GM12878 (cell line): Measurements from ENCODE around the gene GALNTL6. TPM values are rescaled to one million over a fixed set of nuclear protein-coding genes. Genes with fewer than 3 reads are reported as not detected.

Source experiments
- BCL11A ChIP-seq: IDR thresholded peaks from 2 replicates; pipeline ENCODE4 v1.6.1; 2011; ENCODE audit warnings: low read depth, low read length
- BHLHE40 ChIP-seq, 2 experiments: fragments of 450-650 bp in 1 of 2; IDR thresholded peaks; 2 replicates each; pipeline ENCODE4 v1.6.1; 2011 to 2017; ENCODE audit warnings: low read depth in 2 of 2, borderline replicate concordance in 1 of 2, improper control_type of control experiment in 1 of 2, low read length in 1 of 2, mild to moderate bottlenecking in 1 of 2
- BMI1 ChIP-seq: fragments of 450-650 bp; IDR thresholded peaks from 2 replicates; pipeline ENCODE4 v1.6.1; 2016; ENCODE audit warnings: mild to moderate bottlenecking, moderate library complexity, borderline replicate concordance
- ESRRA ChIP-seq: IDR thresholded peaks from 2 replicates; pipeline ENCODE4 v1.6.1; 2012; ENCODE audit warnings: mild to moderate bottlenecking, low read length, improper control_type of control experiment
- RAD21 ChIP-seq: IDR thresholded peaks from 2 replicates; pipeline ENCODE4 v1.6.1; 2011; ENCODE audit warnings: mild to moderate bottlenecking, low read depth, low read length, moderate library complexity; ENCODE audit not compliant: insufficient read depth
- RUNX3 ChIP-seq: IDR thresholded peaks from 2 replicates; pipeline ENCODE4 v1.6.1; 2012; ENCODE audit warnings: low read length, inconsistent platforms
- SREBF2 ChIP-seq: IDR thresholded peaks from 2 replicates; pipeline ENCODE4 v1.6.1; 2012; ENCODE audit warnings: mild to moderate bottlenecking, low read length
- YY1 ChIP-seq: IDR thresholded peaks from 2 replicates; pipeline ENCODE4 v1.6.1; 2011; ENCODE audit warnings: low read depth, mild to moderate bottlenecking, low read length
- ZNF384 ChIP-seq: IDR thresholded peaks from 2 replicates; pipeline ENCODE4 v1.6.1; 2012; ENCODE audit warnings: low read depth, mild to moderate bottlenecking, low read length, improper control_type of control experiment, borderline replicate concordance
- polyA plus RNA-seq, 11 experiments: library from polyadenylated mRNA; depleted of rRNA in 4 of 11; unstranded in 6 of 11; stranded (reverse) in 5 of 11; fragments of >200 nt; fragmentation: Nextera tagmentation in 4 of 11; fragmentation: Illumina TruSeq in 1 of 11; extraction: Ambion mirVana in 4 of 11; extraction: Trizol in 1 of 11; gene quantifications; 1 replicate in 1 of 11; 2 replicates in 10 of 11; pipeline versions ENCODE4 v1.2.1 to v1.2.3, GENCODE V29; 2011 to 2016; ENCODE audit warnings: inconsistent platforms in 2 of 11, missing spikeins in 2 of 11, low read depth in 1 of 11
- total RNA-seq, 4 experiments: library from RNA; depleted of rRNA in 3 of 4; stranded (reverse); fragments of >200 nt in 3 of 4; fragmentation: Illumina TruSeq in 1 of 4; extraction: Trizol in 1 of 4; gene quantifications; 2 replicates each; pipeline versions ENCODE4 v1.2.1 to v1.2.3, GENCODE V29; 2013 to 2021
- TF ChIP-seq, protein P1 (sequence below): IDR thresholded peaks from 2 replicates; pipeline ENCODE4 v1.6.1; 2012; ENCODE audit warnings: low read length, inconsistent platforms
- TF ChIP-seq, protein P2 (sequence below): IDR thresholded peaks from 2 replicates; pipeline ENCODE4 v1.6.1; 2012; ENCODE audit warnings: mild to moderate bottlenecking, low read depth, low read length
- TF ChIP-seq, protein P3 (sequence below): fragments of 450-650 bp; IDR thresholded peaks from 2 replicates; pipeline ENCODE4 v1.6.1; 2016; ENCODE audit warnings: mild to moderate bottlenecking, moderate library complexity, borderline replicate concordance
- TF ChIP-seq, protein P4 (sequence below): IDR thresholded peaks from 2 replicates; pipeline ENCODE4 v1.6.1; 2011; ENCODE audit warnings: borderline replicate concordance, low read depth, mild to moderate bottlenecking, moderate library complexity, low read length; ENCODE audit not compliant: insufficient read depth, poor library complexity, severe bottlenecking
- TF ChIP-seq, protein P5 (sequence below): IDR thresholded peaks from 2 replicates; pipeline ENCODE4 v1.6.1; 2011; ENCODE audit warnings: low read depth, low read length, improper control_type of control experiment, borderline replicate concordance
- TF ChIP-seq, protein P6 (sequence below): IDR thresholded peaks from 2 replicates; pipeline ENCODE4 v1.6.1; 2011; ENCODE audit warnings: mild to moderate bottlenecking, low read depth, low read length, moderate library complexity; ENCODE audit not compliant: insufficient replicate concordance

The GALNTL6 gene
- total and polyA plus RNA-seq, 10 of the 15 experiments (the other 5 are each of a cell fraction or from before 2014, with no cell fraction given), result 0.01 to 0.29 TPM; not detected in 8

DNA sequence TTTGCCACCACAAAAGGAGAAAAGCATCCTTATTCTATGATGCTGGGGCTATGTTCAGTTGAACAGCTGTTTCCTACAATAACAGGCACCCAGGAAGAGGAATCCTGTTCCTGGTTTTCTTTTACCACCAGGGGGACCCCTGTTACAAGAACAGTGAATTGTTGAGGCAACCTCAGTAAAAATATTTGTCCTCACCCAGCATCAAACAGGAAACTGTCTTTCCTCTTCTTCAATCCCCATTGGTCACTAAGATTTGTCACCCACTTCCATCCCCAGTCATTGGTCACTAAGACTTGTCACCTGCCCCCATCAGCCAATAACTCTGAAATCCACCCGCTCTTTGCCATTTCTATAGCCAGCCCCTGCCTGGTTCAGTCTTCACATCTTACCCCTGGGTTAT lies 1211.9 kb downstream of the GALNTL6 start (continued):
- TF ChIP-seq, protein P1, sequence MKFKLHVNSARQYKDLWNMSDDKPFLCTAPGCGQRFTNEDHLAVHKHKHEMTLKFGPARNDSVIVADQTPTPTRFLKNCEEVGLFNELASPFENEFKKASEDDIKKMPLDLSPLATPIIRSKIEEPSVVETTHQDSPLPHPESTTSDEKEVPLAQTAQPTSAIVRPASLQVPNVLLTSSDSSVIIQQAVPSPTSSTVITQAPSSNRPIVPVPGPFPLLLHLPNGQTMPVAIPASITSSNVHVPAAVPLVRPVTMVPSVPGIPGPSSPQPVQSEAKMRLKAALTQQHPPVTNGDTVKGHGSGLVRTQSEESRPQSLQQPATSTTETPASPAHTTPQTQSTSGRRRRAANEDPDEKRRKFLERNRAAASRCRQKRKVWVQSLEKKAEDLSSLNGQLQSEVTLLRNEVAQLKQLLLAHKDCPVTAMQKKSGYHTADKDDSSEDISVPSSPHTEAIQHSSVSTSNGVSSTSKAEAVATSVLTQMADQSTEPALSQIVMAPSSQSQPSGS, result no peak
- 0 out of 2 replicates have a peak, but pooled peaks have one; percentile 30 for TF ChIP-seq RUNX3
- TF ChIP-seq, protein P2, sequence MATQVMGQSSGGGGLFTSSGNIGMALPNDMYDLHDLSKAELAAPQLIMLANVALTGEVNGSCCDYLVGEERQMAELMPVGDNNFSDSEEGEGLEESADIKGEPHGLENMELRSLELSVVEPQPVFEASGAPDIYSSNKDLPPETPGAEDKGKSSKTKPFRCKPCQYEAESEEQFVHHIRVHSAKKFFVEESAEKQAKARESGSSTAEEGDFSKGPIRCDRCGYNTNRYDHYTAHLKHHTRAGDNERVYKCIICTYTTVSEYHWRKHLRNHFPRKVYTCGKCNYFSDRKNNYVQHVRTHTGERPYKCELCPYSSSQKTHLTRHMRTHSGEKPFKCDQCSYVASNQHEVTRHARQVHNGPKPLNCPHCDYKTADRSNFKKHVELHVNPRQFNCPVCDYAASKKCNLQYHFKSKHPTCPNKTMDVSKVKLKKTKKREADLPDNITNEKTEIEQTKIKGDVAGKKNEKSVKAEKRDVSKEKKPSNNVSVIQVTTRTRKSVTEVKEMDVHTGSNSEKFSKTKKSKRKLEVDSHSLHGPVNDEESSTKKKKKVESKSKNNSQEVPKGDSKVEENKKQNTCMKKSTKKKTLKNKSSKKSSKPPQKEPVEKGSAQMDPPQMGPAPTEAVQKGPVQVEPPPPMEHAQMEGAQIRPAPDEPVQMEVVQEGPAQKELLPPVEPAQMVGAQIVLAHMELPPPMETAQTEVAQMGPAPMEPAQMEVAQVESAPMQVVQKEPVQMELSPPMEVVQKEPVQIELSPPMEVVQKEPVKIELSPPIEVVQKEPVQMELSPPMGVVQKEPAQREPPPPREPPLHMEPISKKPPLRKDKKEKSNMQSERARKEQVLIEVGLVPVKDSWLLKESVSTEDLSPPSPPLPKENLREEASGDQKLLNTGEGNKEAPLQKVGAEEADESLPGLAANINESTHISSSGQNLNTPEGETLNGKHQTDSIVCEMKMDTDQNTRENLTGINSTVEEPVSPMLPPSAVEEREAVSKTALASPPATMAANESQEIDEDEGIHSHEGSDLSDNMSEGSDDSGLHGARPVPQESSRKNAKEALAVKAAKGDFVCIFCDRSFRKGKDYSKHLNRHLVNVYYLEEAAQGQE, result no peak
- TF ChIP-seq, protein P3, sequence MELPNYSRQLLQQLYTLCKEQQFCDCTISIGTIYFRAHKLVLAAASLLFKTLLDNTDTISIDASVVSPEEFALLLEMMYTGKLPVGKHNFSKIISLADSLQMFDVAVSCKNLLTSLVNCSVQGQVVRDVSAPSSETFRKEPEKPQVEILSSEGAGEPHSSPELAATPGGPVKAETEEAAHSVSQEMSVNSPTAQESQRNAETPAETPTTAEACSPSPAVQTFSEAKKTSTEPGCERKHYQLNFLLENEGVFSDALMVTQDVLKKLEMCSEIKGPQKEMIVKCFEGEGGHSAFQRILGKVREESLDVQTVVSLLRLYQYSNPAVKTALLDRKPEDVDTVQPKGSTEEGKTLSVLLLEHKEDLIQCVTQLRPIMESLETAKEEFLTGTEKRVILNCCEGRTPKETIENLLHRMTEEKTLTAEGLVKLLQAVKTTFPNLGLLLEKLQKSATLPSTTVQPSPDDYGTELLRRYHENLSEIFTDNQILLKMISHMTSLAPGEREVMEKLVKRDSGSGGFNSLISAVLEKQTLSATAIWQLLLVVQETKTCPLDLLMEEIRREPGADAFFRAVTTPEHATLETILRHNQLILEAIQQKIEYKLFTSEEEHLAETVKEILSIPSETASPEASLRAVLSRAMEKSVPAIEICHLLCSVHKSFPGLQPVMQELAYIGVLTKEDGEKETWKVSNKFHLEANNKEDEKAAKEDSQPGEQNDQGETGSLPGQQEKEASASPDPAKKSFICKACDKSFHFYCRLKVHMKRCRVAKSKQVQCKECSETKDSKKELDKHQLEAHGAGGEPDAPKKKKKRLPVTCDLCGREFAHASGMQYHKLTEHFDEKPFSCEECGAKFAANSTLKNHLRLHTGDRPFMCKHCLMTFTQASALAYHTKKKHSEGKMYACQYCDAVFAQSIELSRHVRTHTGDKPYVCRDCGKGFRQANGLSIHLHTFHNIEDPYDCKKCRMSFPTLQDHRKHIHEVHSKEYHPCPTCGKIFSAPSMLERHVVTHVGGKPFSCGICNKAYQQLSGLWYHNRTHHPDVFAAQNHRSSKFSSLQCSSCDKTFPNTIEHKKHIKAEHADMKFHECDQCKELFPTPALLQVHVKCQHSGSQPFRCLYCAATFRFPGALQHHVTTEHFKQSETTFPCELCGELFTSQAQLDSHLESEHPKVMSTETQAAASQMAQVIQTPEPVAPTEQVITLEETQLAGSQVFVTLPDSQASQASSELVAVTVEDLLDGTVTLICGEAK, result no peak
- no peak for TF ChIP-seq ZNF384
- 0 out of 2 replicates have a peak, but pooled peaks have one; percentile 33 for TF ChIP-seq YY1
- TF ChIP-seq BCL11A, result no peak
- no peak for TF ChIP-seq BHLHE40 (IDR thresholded peaks at IDR 0.05; ENCODE audit: borderline replicate concordance in 1 of 2, low read depth in 2 of 2, low read length in 1 of 2)
- no peak for TF ChIP-seq ESRRA
- TF ChIP-seq, protein P4, sequence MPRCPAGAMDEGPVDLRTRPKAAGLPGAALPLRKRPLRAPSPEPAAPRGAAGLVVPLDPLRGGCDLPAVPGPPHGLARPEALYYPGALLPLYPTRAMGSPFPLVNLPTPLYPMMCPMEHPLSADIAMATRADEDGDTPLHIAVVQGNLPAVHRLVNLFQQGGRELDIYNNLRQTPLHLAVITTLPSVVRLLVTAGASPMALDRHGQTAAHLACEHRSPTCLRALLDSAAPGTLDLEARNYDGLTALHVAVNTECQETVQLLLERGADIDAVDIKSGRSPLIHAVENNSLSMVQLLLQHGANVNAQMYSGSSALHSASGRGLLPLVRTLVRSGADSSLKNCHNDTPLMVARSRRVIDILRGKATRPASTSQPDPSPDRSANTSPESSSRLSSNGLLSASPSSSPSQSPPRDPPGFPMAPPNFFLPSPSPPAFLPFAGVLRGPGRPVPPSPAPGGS, result no peak
- TF ChIP-seq RAD21, result peak; percentile 91
- TF ChIP-seq, protein P5, sequence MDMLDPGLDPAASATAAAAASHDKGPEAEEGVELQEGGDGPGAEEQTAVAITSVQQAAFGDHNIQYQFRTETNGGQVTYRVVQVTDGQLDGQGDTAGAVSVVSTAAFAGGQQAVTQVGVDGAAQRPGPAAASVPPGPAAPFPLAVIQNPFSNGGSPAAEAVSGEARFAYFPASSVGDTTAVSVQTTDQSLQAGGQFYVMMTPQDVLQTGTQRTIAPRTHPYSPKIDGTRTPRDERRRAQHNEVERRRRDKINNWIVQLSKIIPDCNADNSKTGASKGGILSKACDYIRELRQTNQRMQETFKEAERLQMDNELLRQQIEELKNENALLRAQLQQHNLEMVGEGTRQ, result no peak; the same call in 1 of the 2 replicates
- TF ChIP-seq, protein P6, sequence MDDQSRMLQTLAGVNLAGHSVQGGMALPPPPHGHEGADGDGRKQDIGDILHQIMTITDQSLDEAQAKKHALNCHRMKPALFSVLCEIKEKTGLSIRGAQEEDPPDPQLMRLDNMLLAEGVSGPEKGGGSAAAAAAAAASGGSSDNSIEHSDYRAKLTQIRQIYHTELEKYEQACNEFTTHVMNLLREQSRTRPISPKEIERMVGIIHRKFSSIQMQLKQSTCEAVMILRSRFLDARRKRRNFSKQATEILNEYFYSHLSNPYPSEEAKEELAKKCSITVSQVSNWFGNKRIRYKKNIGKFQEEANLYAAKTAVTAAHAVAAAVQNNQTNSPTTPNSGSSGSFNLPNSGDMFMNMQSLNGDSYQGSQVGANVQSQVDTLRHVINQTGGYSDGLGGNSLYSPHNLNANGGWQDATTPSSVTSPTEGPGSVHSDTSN, result no peak
- TF ChIP-seq BMI1, result no peak
- no peak for TF ChIP-seq SREBF2
